ENCODE measurements around the gene HPS6. TPM values are rescaled to one million over a fixed set of nuclear protein-coding genes. Genes with fewer than 3 reads are reported as not detected.
A peak's percentile ranks its signal among the peaks of the same experiment; 100 is the strongest.

Gene HPS6
- polyA plus RNA-seq, 2 of the 4 experiments (the other 2 are of a cell fraction): 5.6 to 15.3 TPM

GRCh38 chr10:102069071-102069470 is 3.9 kb downstream of the HPS6 start:
- DNase-seq (ENCODE audit: low read depth in 1 of 2, low spot score in 1 of 2): no peak
- H3K27ac ChIP-seq: no peak overlapping the region
- H3K9me3 ChIP-seq: no peaks in the 10 kb centered on the region
- no peak for ATAC-seq
- CTCF ChIA-PET: interaction anchor here (1.1 to 3.4 kb wide), 8 partner anchors 12 to 466 kb away, joined by 3 to 11 read pairs (median 4); no protein-coding TSS in a partner anchor
- peaks cover 20% of the 10 kb centered on the region for H3K4me1 ChIP-seq
- H3K4me2 ChIP-seq: no peak overlapping the region
- TF ChIP-seq POLR2A (IDR thresholded peaks at IDR 0.05; ENCODE audit: low read length) (no peak), CBX8 (IDR thresholded peaks at IDR 0.05) (no peak), EHMT2 (IDR thresholded peaks at IDR 0.05; ENCODE audit: low read depth) (no peak), CHD2 (IDR thresholded peaks at IDR 0.05; ENCODE audit: low read length, partially characterized antibody) (no peak), CHD4 (IDR thresholded peaks at IDR 0.05; ENCODE audit: borderline replicate concordance) (no peak), FOSB (CRISPR knock-in tag; IDR thresholded peaks at IDR 0.05) (no peak), CBX2 (IDR thresholded peaks at IDR 0.05; ENCODE audit: borderline replicate concordance, low read depth) (no peak)
- POLR2A ChIA-PET: interaction anchor here (1.1 kb wide), 1 partner anchor 13 kb away, joined by 4 read pairs; the partner anchor contains the start of gene ARMH3
- no peak overlapping the region for H3K4me3 ChIP-seq
- no peak for FAIRE-seq

DNA sequence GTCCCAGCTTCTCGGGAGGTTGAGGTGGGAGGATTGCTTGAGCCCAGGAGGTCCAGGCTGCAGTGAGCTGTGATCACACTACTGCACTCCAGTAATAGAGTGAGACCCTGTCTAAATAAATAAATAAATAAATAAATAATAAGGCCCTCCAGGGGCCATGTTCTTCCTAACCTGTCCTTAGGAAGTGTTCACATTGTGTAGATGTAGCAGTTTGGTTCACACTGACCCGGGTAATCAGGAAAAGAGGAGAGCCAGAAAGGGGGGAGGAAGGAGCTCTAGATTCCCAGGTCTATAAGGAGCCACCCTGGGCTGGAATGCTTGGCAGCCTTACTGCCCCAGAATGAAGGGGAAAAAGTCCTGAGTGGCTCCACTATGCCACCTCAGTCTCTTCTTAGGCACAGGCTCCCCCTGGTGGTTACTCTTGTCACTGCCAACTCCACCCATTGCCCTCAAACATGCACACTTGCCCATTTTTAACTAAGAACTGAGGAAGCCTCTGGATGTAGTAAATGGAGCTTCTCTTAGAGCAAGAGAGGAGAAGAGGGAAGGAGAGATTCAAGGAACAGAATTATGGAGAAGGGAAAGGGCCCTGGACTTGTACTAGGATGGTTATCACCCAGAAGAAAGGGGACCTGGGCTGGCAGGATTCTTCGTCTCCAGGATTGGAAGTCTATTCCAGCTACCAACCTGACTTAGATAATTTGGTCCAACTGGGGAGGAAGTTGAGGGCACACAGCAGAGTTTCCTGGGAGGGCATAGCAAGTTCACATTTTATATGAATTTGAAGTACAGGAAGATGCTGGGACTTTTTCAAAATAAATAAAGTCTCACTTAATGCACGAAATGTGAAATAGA is 7.8 kb downstream of the HPS6 start:
- ChIA-PET CTCF (interaction anchor here (0.5 to 5.6 kb wide), 66 partner anchors 9 to 503 kb away, joined by 3 to 64 read pairs (median 4); partner anchors contain the start of genes ARMH3, GBF1, KCNIP2 and NOLC1), POLR2A (no interaction called here)
- WGBS (ENCODE audit: missing lambda C conversion rate): 74% methylated on average over 4 of the region's 4 CpGs
- Histone ChIP-seq H3K4me1 (0 out of 3 replicates have a peak, but pooled peaks cover 2% of the 10 kb centered on the region), H3K27ac (no peak overlapping the region), H3K9me3 (no peaks in the 10 kb centered on the region), H3K4me2 (no peak overlapping the region), H3K4me3 (no peak overlapping the region)
- DNase-seq (ENCODE audit: low read depth in 1 of 2, low spot score in 1 of 2) (peak; percentile 81 to 82), ATAC-seq (peak; percentile 91 to 96), FAIRE-seq (peak; percentile 51)
- no peak for TF ChIP-seq ZFP36 (IDR thresholded peaks at IDR 0.05; ENCODE audit: borderline replicate concordance, partially characterized antibody)
- TF ChIP-seq KDM5A (IDR thresholded peaks at IDR 0.05): no peak
- no peak for TF ChIP-seq TFCP2L1 (CRISPR knock-in tag; IDR thresholded peaks at IDR 0.05)
- TF ChIP-seq ZC3H11A (IDR thresholded peaks at IDR 0.05): no peak
- TF ChIP-seq SREBF2 (IDR thresholded peaks at IDR 0.05): no peak
- no peak for TF ChIP-seq RARB (CRISPR knock-in tag; IDR thresholded peaks at IDR 0.05)
- TF ChIP-seq MAFK (IDR thresholded peaks at IDR 0.05; ENCODE audit: partially characterized antibody): peak; percentile 7
- TF ChIP-seq CTCF (IDR thresholded peaks at IDR 0.05): peak; percentile 89
- TF ChIP-seq RAD21 (conservative IDR thresholded peaks at IDR 0.05 in 1 of 2, IDR thresholded peaks at IDR 0.05 in 1 of 2): peak; percentile 82 to 86
- no peak for TF ChIP-seq JUN (IDR thresholded peaks at IDR 0.05)
- no peak for TF ChIP-seq FOXS1 (CRISPR knock-in tag; IDR thresholded peaks at IDR 0.05)
- no peak for TF ChIP-seq PHF8 (IDR thresholded peaks at IDR 0.05; ENCODE audit: borderline replicate concordance, low read depth)
- TF ChIP-seq RFX5 (IDR thresholded peaks at IDR 0.05): no peak
- no peak for TF ChIP-seq MAZ (IDR thresholded peaks at IDR 0.05; ENCODE audit: borderline replicate concordance, low read depth, low read length)
- no peak for TF ChIP-seq CBX8 (IDR thresholded peaks at IDR 0.05)
- TF ChIP-seq, protein P1, sequence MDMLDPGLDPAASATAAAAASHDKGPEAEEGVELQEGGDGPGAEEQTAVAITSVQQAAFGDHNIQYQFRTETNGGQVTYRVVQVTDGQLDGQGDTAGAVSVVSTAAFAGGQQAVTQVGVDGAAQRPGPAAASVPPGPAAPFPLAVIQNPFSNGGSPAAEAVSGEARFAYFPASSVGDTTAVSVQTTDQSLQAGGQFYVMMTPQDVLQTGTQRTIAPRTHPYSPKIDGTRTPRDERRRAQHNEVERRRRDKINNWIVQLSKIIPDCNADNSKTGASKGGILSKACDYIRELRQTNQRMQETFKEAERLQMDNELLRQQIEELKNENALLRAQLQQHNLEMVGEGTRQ (IDR thresholded peaks at IDR 0.05): no peak
- TF ChIP-seq, protein P2, sequence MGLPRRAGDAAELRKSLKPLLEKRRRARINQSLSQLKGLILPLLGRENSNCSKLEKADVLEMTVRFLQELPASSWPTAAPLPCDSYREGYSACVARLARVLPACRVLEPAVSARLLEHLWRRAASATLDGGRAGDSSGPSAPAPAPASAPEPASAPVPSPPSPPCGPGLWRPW (IDR thresholded peaks at IDR 0.05): no peak
- TF ChIP-seq TP53 (CRISPR knock-in tag; IDR thresholded peaks at IDR 0.05): no peak
- TF ChIP-seq SMC3 (IDR thresholded peaks at IDR 0.05): peak; percentile 74
- TF ChIP-seq CEBPB (IDR thresholded peaks at IDR 0.05): no peak
- no peak for TF ChIP-seq ZSCAN20 (CRISPR knock-in tag; IDR thresholded peaks at IDR 0.05)
- TF ChIP-seq HOXA7 (CRISPR knock-in tag; IDR thresholded peaks at IDR 0.05): no peak
- no peak for TF ChIP-seq MAX (IDR thresholded peaks at IDR 0.05)
